Liver (tissue), 3 donors: ENCODE data around the gene RPL38.

Source experiments
- CTCF ChIP-seq: fragments of 150-350 bp; IDR thresholded peaks from 2 replicates; pipeline ENCODE4 v1.5.1; 2017; ENCODE audit warnings: improper control_type of control experiment, low read depth, low read length; ENCODE audit not compliant: missing input control
- EGR1 ChIP-seq, 2 donors: IDR thresholded peaks; 2 replicates each; pipeline ENCODE4 v1.6.1; 2016 to 2018; ENCODE audit warnings: antibody characterized with exemption in 2 of 2, low read depth in 2 of 2
- FOXA1 ChIP-seq: IDR thresholded peaks from 2 replicates; pipeline ENCODE4 v1.6.1; 2016; ENCODE audit warnings: antibody characterized with exemption
- RXRA ChIP-seq, 2 donors: IDR thresholded peaks; 2 replicates each; pipeline ENCODE4 v1.6.1; 2017 to 2018; ENCODE audit warnings: antibody characterized with exemption in 2 of 2, mild to moderate bottlenecking in 1 of 2
- TAF1 ChIP-seq: conservative IDR thresholded peaks from 2 replicates; pipeline ENCODE4 v1.6.1; 2016; ENCODE audit warnings: antibody characterized with exemption, mild to moderate bottlenecking
- donor health status: healthy.
- donor health status: healthy.

GRCh38 chr17:74257311-74257710 is 53.8 kb downstream of the RPL38 start:
- TF ChIP-seq CTCF (no peak), FOXA1 (no peak), EGR1 (IDR thresholded peaks at IDR 0.05; ENCODE audit: low read depth in 2 of 2) (no peak), TAF1 (no peak), RXRA (IDR thresholded peaks at IDR 0.05) (no peak)
